SJCRH30 (cell line): ENCODE data around the gene SLC1A3. TPM values are rescaled to one million over a fixed set of nuclear protein-coding genes. Genes with fewer than 3 reads are reported as not detected.
A peak's percentile ranks its signal among the peaks of the same experiment; 100 is the strongest.

ENCODE experiments used
- DNase-seq, 2 experiments: peaks; one replicate each; pipeline ENCODE4 v3.0.0-alpha.2; 2015 to 2020
- H3K27ac ChIP-seq: fragments of 250-450 bp; sonication (Bioruptor Pico); 2 replicates; pipeline ENCODE4 v1.5.1; 2020; ENCODE audit warnings: mild to moderate bottlenecking, moderate library complexity
- H3K27me3 ChIP-seq: fragments of 250-450 bp; sonication (Bioruptor Pico); 2 replicates; pipeline ENCODE4 v1.5.1; 2020; ENCODE audit warnings: mild to moderate bottlenecking, moderate library complexity
- H3K36me3 ChIP-seq: fragments of 250-450 bp; sonication (Bioruptor Pico); 2 replicates; pipeline ENCODE4 v1.5.1; 2020; ENCODE audit warnings: mild to moderate bottlenecking, moderate library complexity
- H3K4me1 ChIP-seq: fragments of 250-450 bp; sonication (Bioruptor Pico); 2 replicates; pipeline ENCODE4 v1.5.1; 2020; ENCODE audit warnings: mild to moderate bottlenecking, moderate library complexity
- H3K4me3 ChIP-seq: fragments of 250-450 bp; sonication (Bioruptor Pico); 2 replicates; pipeline ENCODE4 v1.5.1; 2020; ENCODE audit warnings: mild to moderate bottlenecking, moderate library complexity
- H3K9me3 ChIP-seq: fragments of 250-450 bp; sonication (Bioruptor Pico); replicated peaks from 2 replicates; pipeline ENCODE4 v1.5.1; 2020; ENCODE audit warnings: mild to moderate bottlenecking, moderate library complexity
- total RNA-seq: library from RNA; depleted of rRNA; stranded (reverse); fragments of >200 nt; shearing (Covaris generic); gene quantifications from 2 replicates; pipeline ENCODE4 v1.2.3, GENCODE V29; 2014

SLC1A3 gene
- total RNA-seq, 1 experiment from 2014 or later: 1.4 TPM

GRCh38 chr5:36710039-36710438 is 103.6 kb downstream of the SLC1A3 start:
- Histone ChIP-seq H3K36me3 (no peaks in the 10 kb centered on the region), H3K4me1 (no peaks in the 10 kb centered on the region), H3K4me3 (no peak overlapping the region), H3K27ac (no peak overlapping the region), H3K27me3 (no peaks in the 10 kb centered on the region), H3K9me3 (peaks cover 5% of the 10 kb centered on the region; the same call in 1 of the 2 replicates)
- DNase-seq: no peak

DNA sequence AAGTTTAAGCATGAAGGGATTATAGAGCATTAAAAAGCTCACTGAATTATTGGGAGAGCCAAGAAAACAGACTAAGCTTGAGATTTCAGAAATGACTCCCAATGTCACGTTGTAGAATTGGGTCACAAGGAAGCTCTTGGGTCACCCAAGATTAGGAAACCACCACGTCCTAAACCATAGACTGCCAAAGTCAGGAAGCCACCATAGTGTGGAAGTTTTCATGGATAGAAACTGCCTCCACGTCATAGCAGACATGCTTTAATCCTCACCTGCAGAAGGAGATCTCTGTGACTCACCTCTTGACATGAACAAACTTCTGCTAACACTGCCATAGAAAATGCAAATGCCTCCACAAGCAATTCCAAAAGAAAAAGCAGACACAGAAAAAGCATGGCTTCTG is 106.3 kb downstream of the SLC1A3 start:
- no peaks in the 10 kb centered on the region for H3K27me3 ChIP-seq

GRCh38 chr5:36713541-36713940 is 107.1 kb downstream of the SLC1A3 start:
- Histone ChIP-seq H3K27ac (no peak overlapping the region), H3K4me1 (no peaks in the 10 kb centered on the region)

More for the DNA sequence above, 106.3 kb downstream of the SLC1A3 start:
- H3K36me3 ChIP-seq: no peaks in the 10 kb centered on the region
- H3K27ac ChIP-seq: no peak overlapping the region
- H3K9me3 ChIP-seq: peaks cover 1% of the 10 kb centered on the region; the same call in 1 of the 2 replicates
- no peaks in the 10 kb centered on the region for H3K4me1 ChIP-seq
- no peak for DNase-seq
- H3K4me3 ChIP-seq: no peak overlapping the region

DNA sequence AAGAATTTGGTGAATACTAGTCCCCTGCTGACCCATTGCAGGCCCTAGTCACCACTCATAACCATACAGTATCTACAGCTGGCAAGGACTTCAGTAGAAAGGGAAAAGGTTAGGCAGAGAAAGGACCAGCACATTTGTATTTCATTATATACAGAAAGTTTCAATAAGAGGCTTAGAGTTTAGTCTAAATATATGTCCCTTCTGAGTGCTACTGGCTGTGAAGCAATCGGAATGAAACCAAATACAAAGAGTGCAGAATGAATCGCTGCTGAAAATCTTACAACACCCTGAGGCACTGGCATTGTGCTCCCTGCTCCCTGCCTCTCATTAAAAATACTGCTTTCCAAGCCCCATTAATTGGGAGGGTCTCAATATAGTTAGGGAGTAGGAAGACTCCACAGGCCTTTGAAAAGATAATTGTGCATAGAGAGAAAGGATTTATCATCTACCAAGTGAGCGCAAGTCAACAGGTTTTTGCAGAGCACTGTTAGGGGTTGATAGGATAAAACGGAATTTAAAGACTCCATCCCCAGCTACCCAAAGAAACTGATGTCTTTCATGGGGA is 110.8 kb downstream of the SLC1A3 start:
- Histone ChIP-seq H3K4me3 (no peak overlapping the region), H3K36me3 (no peaks in the 10 kb centered on the region), H3K27ac (no peak overlapping the region), H3K9me3 (no peaks in the 10 kb centered on the region), H3K27me3 (no peaks in the 10 kb centered on the region), H3K4me1 (no peaks in the 10 kb centered on the region)
- DNase-seq: no peak

More at GRCh38 chr5:36713541-36713940, 107.1 kb downstream of the SLC1A3 start:
- no peaks in the 10 kb centered on the region for H3K27me3 ChIP-seq
- H3K4me3 ChIP-seq: no peak overlapping the region
- H3K9me3 ChIP-seq: no peaks in the 10 kb centered on the region
- DNase-seq: no peak
- H3K36me3 ChIP-seq: no peaks in the 10 kb centered on the region

- Histone ChIP-seq H3K27ac (no peak overlapping the region), H3K4me3 (no peak overlapping the region), H3K4me1 (peaks cover 3% of the 10 kb centered on the region; the same call in 1 of the 2 replicates), H3K36me3 (no peaks in the 10 kb centered on the region), H3K9me3 (no peaks in the 10 kb centered on the region), H3K27me3 (no peaks in the 10 kb centered on the region)
- no peak for DNase-seq
These were observed 112.9 kb downstream of the SLC1A3 start for GRCh38 chr5:36719282-36719681.

GRCh38 chr5:36720688-36721087 is 114.3 kb downstream of the SLC1A3 start:
- Histone ChIP-seq H3K36me3 (no peaks in the 10 kb centered on the region), H3K9me3 (no peaks in the 10 kb centered on the region), H3K4me3 (no peak overlapping the region), H3K27ac (no peak overlapping the region), H3K27me3 (no peaks in the 10 kb centered on the region), H3K4me1 (peaks cover 5% of the 10 kb centered on the region; the same call in 1 of the 2 replicates)
- no peak for DNase-seq

GRCh38 chr5:36721664-36722235 is 115.3 kb downstream of the SLC1A3 start:
- no peaks in the 10 kb centered on the region for H3K36me3 ChIP-seq
- no peak for DNase-seq
- no peak overlapping the region for H3K27ac ChIP-seq
- H3K4me1 ChIP-seq: peaks cover 5% of the 10 kb centered on the region; the same call in 1 of the 2 replicates
- H3K27me3 ChIP-seq: no peaks in the 10 kb centered on the region
- no peak overlapping the region for H3K4me3 ChIP-seq
- H3K9me3 ChIP-seq: no peaks in the 10 kb centered on the region

DNA sequence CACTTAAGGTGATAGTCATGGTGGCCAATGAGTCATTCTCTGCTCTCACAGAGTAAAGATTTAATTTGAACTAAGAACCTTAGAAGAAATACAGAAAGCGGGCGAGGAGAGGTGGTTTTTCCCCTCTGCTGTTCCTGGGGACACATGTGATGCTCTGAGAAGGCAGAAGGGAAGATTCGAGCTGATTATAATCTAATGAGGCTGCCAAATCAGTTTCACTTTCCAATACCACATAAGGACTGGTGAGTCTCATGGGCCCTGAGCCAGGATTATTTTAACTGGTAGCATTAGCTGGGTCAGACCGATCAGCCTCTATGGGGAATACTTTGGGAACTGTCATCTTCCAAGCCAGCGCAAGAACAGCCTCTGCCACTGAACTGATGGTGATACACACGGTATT is 116.5 kb downstream of the SLC1A3 start:
- DNase-seq: no peak
- Histone ChIP-seq H3K36me3 (no peaks in the 10 kb centered on the region), H3K4me1 (peaks cover 5% of the 10 kb centered on the region; the same call in 1 of the 2 replicates), H3K27ac (no peak overlapping the region), H3K27me3 (no peaks in the 10 kb centered on the region), H3K4me3 (no peak overlapping the region), H3K9me3 (no peaks in the 10 kb centered on the region)

GRCh38 chr5:36723912-36724311 is 117.5 kb downstream of the SLC1A3 start:
- no peak for DNase-seq
- H3K36me3 ChIP-seq: no peaks in the 10 kb centered on the region
- H3K4me1 ChIP-seq: peaks cover 5% of the 10 kb centered on the region; the same call in 1 of the 2 replicates
- H3K27ac ChIP-seq: no peak overlapping the region
- no peaks in the 10 kb centered on the region for H3K9me3 ChIP-seq
- H3K27me3 ChIP-seq: no peaks in the 10 kb centered on the region
- no peak overlapping the region for H3K4me3 ChIP-seq

DNA sequence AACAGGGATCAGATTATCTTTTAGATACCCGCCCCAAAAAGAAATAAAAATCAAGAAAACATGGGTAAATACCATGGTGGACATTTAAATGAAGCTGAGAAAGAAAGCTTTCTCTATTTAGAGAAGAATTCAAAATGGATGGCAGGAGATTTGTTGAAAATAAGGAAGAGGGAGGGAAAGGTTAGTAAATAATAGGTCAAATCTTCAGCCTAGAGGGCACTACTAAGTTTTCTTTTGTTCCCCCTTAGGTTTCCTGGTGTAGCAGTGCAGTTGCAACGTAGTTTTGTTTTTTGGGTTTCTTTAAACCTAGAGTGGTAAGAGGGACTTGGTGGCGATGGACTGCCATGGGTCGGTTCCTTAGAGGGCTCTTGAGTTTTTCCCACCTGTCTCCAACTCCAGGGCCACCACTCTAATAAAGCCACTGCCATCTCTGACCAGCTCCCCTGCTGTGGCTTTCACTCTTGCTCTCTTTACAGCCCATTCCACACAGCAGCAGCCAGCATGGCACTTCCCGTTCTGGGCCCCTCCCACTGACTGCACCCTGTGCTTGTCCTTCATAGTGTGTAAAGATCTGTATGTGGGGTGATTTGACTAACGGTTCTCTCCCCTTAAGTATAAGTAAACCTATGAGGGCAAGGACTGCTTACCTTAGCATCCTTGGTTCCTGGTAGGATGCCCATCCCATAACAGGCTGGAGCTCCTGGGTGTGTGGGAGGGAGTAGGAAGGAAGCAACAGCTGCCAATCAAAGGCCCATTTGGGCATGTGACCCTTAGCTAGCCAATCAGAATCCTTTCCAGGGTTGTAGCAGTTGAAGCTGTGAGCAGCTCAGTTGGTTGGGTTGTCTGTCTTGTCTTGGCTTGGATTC is 118.3 kb downstream of the SLC1A3 start:
- Histone ChIP-seq H3K4me1 (peaks cover 5% of the 10 kb centered on the region; the same call in 1 of the 2 replicates), H3K9me3 (no peaks in the 10 kb centered on the region), H3K36me3 (no peaks in the 10 kb centered on the region), H3K27me3 (no peaks in the 10 kb centered on the region), H3K27ac (no peak overlapping the region), H3K4me3 (peak overlapping the region; percentile 39)
- peak; percentile 31 to 61 for DNase-seq

GRCh38 chr5:36726317-36726716 is 119.9 kb downstream of the SLC1A3 start:
- H3K4me3 ChIP-seq: no peak overlapping the region
- no peaks in the 10 kb centered on the region for H3K9me3 ChIP-seq
- H3K27me3 ChIP-seq: no peaks in the 10 kb centered on the region
- H3K4me1 ChIP-seq: peaks cover 11% of the 10 kb centered on the region
- no peak overlapping the region for H3K27ac ChIP-seq
- H3K36me3 ChIP-seq: no peaks in the 10 kb centered on the region
- DNase-seq: no peak

GRCh38 chr5:36726767-36727166 is 120.4 kb downstream of the SLC1A3 start:
- no peaks in the 10 kb centered on the region for H3K9me3 ChIP-seq
- peaks cover 11% of the 10 kb centered on the region for H3K4me1 ChIP-seq
- H3K27ac ChIP-seq: no peak overlapping the region
- DNase-seq: no peak
- H3K36me3 ChIP-seq: no peaks in the 10 kb centered on the region
- H3K27me3 ChIP-seq: no peaks in the 10 kb centered on the region
- H3K4me3 ChIP-seq: no peak overlapping the region

- H3K4me1 ChIP-seq: peaks cover 11% of the 10 kb centered on the region
These were observed 122.5 kb downstream of the SLC1A3 start for GRCh38 chr5:36728697-36729543.

DNA sequence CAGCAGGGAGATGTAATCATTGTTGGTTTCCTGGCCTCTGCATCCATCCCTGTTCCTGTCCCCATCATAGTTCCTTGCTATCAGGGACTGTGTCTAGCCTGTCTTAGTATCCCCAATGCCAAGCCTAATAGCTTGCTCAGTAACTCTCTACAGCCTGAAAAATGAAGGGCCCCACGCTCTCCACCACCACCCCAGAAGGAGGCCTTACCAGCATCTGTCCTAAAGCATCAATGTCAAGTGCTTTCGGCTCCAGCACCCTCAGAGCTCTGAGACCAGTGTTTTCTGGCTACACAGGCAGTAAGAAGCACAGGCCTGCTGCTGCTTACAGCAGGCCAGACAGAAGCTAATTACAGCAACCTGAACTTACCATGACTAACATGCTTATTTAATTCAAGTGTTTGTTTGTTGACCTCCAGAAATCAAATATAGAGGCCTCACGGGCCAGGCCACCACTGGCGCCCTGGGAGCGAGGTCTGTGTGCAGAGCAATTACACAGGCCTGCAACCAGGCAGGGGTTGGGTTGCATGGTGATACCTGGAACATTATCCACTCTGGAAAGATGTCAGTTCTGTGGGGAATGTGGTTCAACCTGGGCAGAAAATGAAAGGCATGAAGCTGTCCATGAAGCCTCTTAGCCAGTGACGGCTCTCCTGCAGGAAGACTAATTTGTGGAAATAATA is 124.3 kb downstream of the SLC1A3 start:
- no peaks in the 10 kb centered on the region for H3K9me3 ChIP-seq
- no peak overlapping the region for H3K4me3 ChIP-seq
- no peaks in the 10 kb centered on the region for H3K36me3 ChIP-seq
- peak; percentile 84 to 94 for DNase-seq
- no peaks in the 10 kb centered on the region for H3K27me3 ChIP-seq
- peak overlapping the region; percentile 49 for H3K27ac ChIP-seq
- H3K4me1 ChIP-seq: peaks cover 6% of the 10 kb centered on the region

More at GRCh38 chr5:36728697-36729543, 122.5 kb downstream of the SLC1A3 start:
- Histone ChIP-seq H3K9me3 (no peaks in the 10 kb centered on the region), H3K4me3 (no peak overlapping the region), H3K27ac (no peak overlapping the region), H3K27me3 (no peaks in the 10 kb centered on the region), H3K36me3 (no peaks in the 10 kb centered on the region)
- DNase-seq: peak; percentile 35 to 83
